HepG2 (cell line): Measurements from ENCODE around the gene ERCC6. TPM values are rescaled to one million over a fixed set of nuclear protein-coding genes. Genes with fewer than 3 reads are reported as not detected.

Experiments used
- ATAC-seq: fragments of 200-7000 bp; cut with Tn5 transposase; 3 replicates; pipeline ENCODE4 v1.9.1; 2020; ENCODE audit warnings: mild to moderate bottlenecking, moderate library complexity
- BruUV-seq: library from RNA; stranded (reverse); fragments of 400-500 nt; replicated peaks from 2 replicates; lab custom pipeline; 2021; lab: Mats Ljungman, UMichigan
- CTCF ChIA-PET: fragments of 300-600 bp; formaldehyde crosslinking; extraction: SDS; loops from one replicate; lab custom pipeline; 2021; ENCODE audit warnings: low total read pairs, inconsistent platforms, low intra/inter-chr PET ratio; lab: Yijun Ruan, JAX
- POLR2A ChIA-PET: fragments of 350-600 bp; sonication (Branson Sonifier 250); formaldehyde crosslinking; loops from one replicate; lab custom pipeline; 2020; ENCODE audit warnings: antibody characterized with exemption, inconsistent platforms; lab: Yijun Ruan, JAX
- DNase-seq: peaks from one replicate; pipeline ENCODE4 v3.0.0-alpha.2; 2015; ENCODE audit warnings: low spot score
- FAIRE-seq: peaks from 3 replicates; lab custom pipeline; 2011; peaks lifted over from hg19 to GRCh38; lab: Jason Lieb, UNC
- H2AFZ ChIP-seq: one replicate; pipeline ENCODE4 v1.6.1; 2011; ENCODE audit warnings: low read length, inconsistent platforms
- H3K27ac ChIP-seq: fragments of 300-600 bp; 3 replicates; pipeline ENCODE4 v1.8.0; 2011; ENCODE audit warnings: mixed run types, mild to moderate bottlenecking, mixed read lengths, low read length, inconsistent platforms; ENCODE audit not compliant: insufficient read depth; ENCODE audit errors: extremely low read length
- H3K27me3 ChIP-seq, 2 experiments: fragments of 200-600 bp in 1 of 2; 2 replicates in 1 of 2; 3 replicates in 1 of 2; pipeline versions ENCODE4 v1.6.0 to v1.8.0; 2011; ENCODE audit warnings: low read length in 2 of 2, mild to moderate bottlenecking in 2 of 2, moderate library complexity in 2 of 2, inconsistent platforms in 1 of 2; ENCODE audit not compliant: insufficient read depth in 2 of 2, control insufficient read depth in 1 of 2
- H3K36me3 ChIP-seq, 2 experiments: fragments of 200-600 bp in 1 of 2; replicated peaks in 1 of 2; 2 replicates in 1 of 2; 3 replicates in 1 of 2; pipeline versions ENCODE4 v1.5.1 to v1.8.0; 2011; ENCODE audit warnings: low read length in 2 of 2, inconsistent platforms in 1 of 2; ENCODE audit not compliant: insufficient read depth in 2 of 2, control insufficient read depth in 1 of 2
- H3K4me1 ChIP-seq: 2 replicates; pipeline ENCODE4 v1.5.1; 2012; ENCODE audit warnings: low read length, inconsistent platforms; ENCODE audit not compliant: insufficient read depth
- H3K4me2 ChIP-seq: 2 replicates; pipeline ENCODE4 v1.6.0; 2011; ENCODE audit warnings: low read depth, low read length, inconsistent platforms
- H3K4me3 ChIP-seq, 3 experiments: fragments of 200-600 bp in 1 of 3; sonication (generic), shearing (Covaris generic) in 1 of 3; replicated peaks in 1 of 3; 2 replicates each; pipeline ENCODE4 v1.5.1; 2011 to 2016; ENCODE audit warnings: low read length in 3 of 3, inconsistent platforms in 2 of 3, low read depth in 2 of 3, mild to moderate bottlenecking in 2 of 3, control low read depth in 1 of 3, mixed read lengths in 1 of 3; ENCODE audit not compliant: insufficient read depth in 1 of 3
- H3K79me2 ChIP-seq: one replicate; pipeline ENCODE4 v1.6.1; 2011; ENCODE audit warnings: low read length, inconsistent platforms; ENCODE audit not compliant: insufficient read depth
- H3K9ac ChIP-seq: 2 replicates; pipeline ENCODE4 v1.6.0; 2011; ENCODE audit warnings: mild to moderate bottlenecking, low read depth, low read length, inconsistent platforms; ENCODE audit not compliant: insufficient read depth
- H3K9me3 ChIP-seq: 2 replicates; pipeline ENCODE4 v1.5.1; 2012; ENCODE audit warnings: mild to moderate bottlenecking, low read length
- H4K20me1 ChIP-seq: 2 replicates; pipeline ENCODE4 v1.6.0; 2011; ENCODE audit warnings: inconsistent platforms, mild to moderate bottlenecking, low read length, moderate library complexity; ENCODE audit not compliant: insufficient read depth
- AFF4 ChIP-seq: sonication (generic); formaldehyde crosslinking; IDR thresholded peaks from 2 replicates; pipeline ENCODE4 v1.4.0; 2020; ENCODE audit warnings: missing genetic modification reagents
- EZH2 ChIP-seq: conservative IDR thresholded peaks from 2 replicates; pipeline ENCODE4 v1.6.1; 2012; ENCODE audit warnings: mild to moderate bottlenecking, low read depth, low read length, moderate library complexity
- HMG20B ChIP-seq: conservative IDR thresholded peaks from 2 replicates; pipeline ENCODE4 v1.6.1; 2016; ENCODE audit warnings: missing genetic modification reagents, missing compliant biosample characterization
- HNRNPUL1 ChIP-seq: fragments of 200-400 bp; formaldehyde crosslinking; IDR thresholded peaks from 2 replicates; pipeline ENCODE4 v1.6.1; 2017; ENCODE audit warnings: low read depth, mild to moderate bottlenecking, low read length, moderate library complexity
- NRL ChIP-seq: sonication (generic); formaldehyde crosslinking; IDR thresholded peaks from 2 replicates; pipeline ENCODE4 v1.5.0; 2020; ENCODE audit warnings: missing genetic modification reagents, mild to moderate bottlenecking, moderate library complexity, borderline replicate concordance
- PRDM15 ChIP-seq: sonication (generic); formaldehyde crosslinking; IDR thresholded peaks from 2 replicates; pipeline ENCODE4 v1.4.0; 2020; ENCODE audit warnings: missing genetic modification reagents
- PREB ChIP-seq: sonication (generic); formaldehyde crosslinking; IDR thresholded peaks from 2 replicates; pipeline ENCODE4 v1.4.0; 2020; ENCODE audit warnings: missing genetic modification reagents
- ZFP36L2 ChIP-seq: sonication (generic); formaldehyde crosslinking; IDR thresholded peaks from 2 replicates; pipeline ENCODE4 v1.4.0; 2020; ENCODE audit warnings: missing genetic modification reagents
- ZNF205 ChIP-seq: IDR thresholded peaks from 2 replicates; pipeline ENCODE4 v1.6.1; 2018; ENCODE audit warnings: missing biosample characterization, missing genetic modification reagents
- ZNF317 ChIP-seq: sonication (generic); formaldehyde crosslinking; IDR thresholded peaks from 2 replicates; pipeline ENCODE4 v1.5.0; 2020; ENCODE audit warnings: mild to moderate bottlenecking, missing genetic modification reagents
- WGBS: methylation state at CpG from one replicate; pipeline ENCODE4 v1.1.6; 2017; ENCODE audit warnings: low lambda C conversion rate; 5-methylcytosine and 5-hydroxymethylcytosine counted together
- in situ Hi-C: cut with HindIII; loops from 2 replicates; pipeline ENCODE4 v1.10.0; 2017; ENCODE audit warnings: low pct_unique_long_range_greater_than_20kb; ENCODE audit not compliant: extremely low pct_ligation_motif_present
- intact Hi-C: fragments of 100-400 bp; cut with micrococcal nuclease; formaldehyde crosslinking; loops from one replicate; pipeline ENCODE4 v1.10.0; 2022; ENCODE audit not compliant: unreplicated experiment
- polyA plus RNA-seq, 8 experiments: library from polyadenylated mRNA; depleted of rRNA in 3 of 8; stranded (reverse) in 7 of 8; unstranded in 1 of 8; fragments of >200 nt; fragmentation: Illumina TruSeq in 4 of 8; extraction: Trizol in 4 of 8; gene quantifications; 2 replicates each; pipeline versions ENCODE4 v1.2.1 to v1.2.3, GENCODE V29; 2011 to 2016; ENCODE audit warnings: low read depth in 4 of 8, missing spikeins in 1 of 8, mixed read lengths in 1 of 8; ENCODE audit not compliant: insufficient read depth in 1 of 8
- total RNA-seq, 5 experiments: library from RNA; depleted of rRNA; stranded (reverse); fragments of >200 nt; fragmentation: Illumina TruSeq; extraction: Trizol; gene quantifications; 2 replicates each; pipeline ENCODE4 v1.2.3, GENCODE V29; 2016; ENCODE audit warnings: low read depth in 1 of 5

ERCC6 gene
- total and polyA plus RNA-seq, 2 of the 13 experiments (the other 11 are each of a cell fraction or from before 2014, with no cell fraction given): 5.1 to 9.8 TPM

- Histone ChIP-seq H3K27ac (no peak overlapping the region), H3K4me3 (no peak overlapping the region), H3K79me2 (no peaks in the 10 kb centered on the region), H3K9ac (no peak overlapping the region), H3K4me1 (no peaks in the 10 kb centered on the region), H3K9me3 (no peaks in the 10 kb centered on the region), H3K27me3 (no peaks in the 10 kb centered on the region), H4K20me1 (no peaks in the 10 kb centered on the region), H2AFZ (no peak overlapping the region), H3K36me3 (peaks cover 8 to 29% of the 10 kb centered on the region in 2 experiments; a peak in 4 of 5 replicates), H3K4me2 (no peak overlapping the region)
- CTCF ChIA-PET: no interaction called here
- TF ChIP-seq PREB (CRISPR knock-in tag) (no peak), HNRNPUL1 (no peak)
- BruUV-seq: no TSS peak
- in situ Hi-C loops (no loop called here), intact Hi-C loops (no loop called here)
- POLR2A ChIA-PET: no interaction called here
- ATAC-seq (no peak), FAIRE-seq (no peak), DNase-seq (no peak)
- 88% methylated on average over 3 of the region's 3 CpGs for WGBS
These were observed 64.0 kb downstream of the ERCC6 start for GRCh38 chr10:49474901-49475300.

- CTCF ChIA-PET: no interaction called here
- H3K9me3 ChIP-seq: no peaks in the 10 kb centered on the region
- H3K9ac ChIP-seq: no peak overlapping the region
- FAIRE-seq: no peak
- peaks cover 5 to 26% of the 10 kb centered on the region in 2 experiments; a peak in 2 of 5 replicates for H3K36me3 ChIP-seq
- no peak overlapping the region for H3K4me3 ChIP-seq
- H3K27me3 ChIP-seq: no peaks in the 10 kb centered on the region
- no TSS peak for BruUV-seq
- no peak overlapping the region for H3K27ac ChIP-seq
- DNase-seq: no peak
- no peaks in the 10 kb centered on the region for H3K79me2 ChIP-seq
- 72% methylated on average over 3 of the region's 3 CpGs for WGBS
- no peak for ATAC-seq
- in situ Hi-C loops (no loop called here), intact Hi-C loops (no loop called here)
- H4K20me1 ChIP-seq: no peaks in the 10 kb centered on the region
- H3K4me2 ChIP-seq: no peak overlapping the region
- H3K4me1 ChIP-seq: no peaks in the 10 kb centered on the region
- POLR2A ChIA-PET: no interaction called here
- no peak overlapping the region for H2AFZ ChIP-seq
- TF ChIP-seq EZH2: no peak
- TF ChIP-seq ZNF205 (CRISPR knock-in tag): no peak
- TF ChIP-seq HMG20B: no peak
- TF ChIP-seq AFF4: no peak
- TF ChIP-seq ZNF317: no peak
- TF ChIP-seq PRDM15 (CRISPR knock-in tag): no peak
- TF ChIP-seq NRL (CRISPR knock-in tag): no peak
- TF ChIP-seq ZFP36L2 (CRISPR knock-in tag): no peak
These were observed 67.4 kb downstream of the ERCC6 start for GRCh38 chr10:49471532-49471931.
